ENCODE results near the gene FOXRED1.
"Not testable (repeated sequence)": the region's sequence is repeated elsewhere in the genome, so short reads cannot be mapped to it uniquely, and the experiment has no call there.

The FOXRED1 gene

DNA sequence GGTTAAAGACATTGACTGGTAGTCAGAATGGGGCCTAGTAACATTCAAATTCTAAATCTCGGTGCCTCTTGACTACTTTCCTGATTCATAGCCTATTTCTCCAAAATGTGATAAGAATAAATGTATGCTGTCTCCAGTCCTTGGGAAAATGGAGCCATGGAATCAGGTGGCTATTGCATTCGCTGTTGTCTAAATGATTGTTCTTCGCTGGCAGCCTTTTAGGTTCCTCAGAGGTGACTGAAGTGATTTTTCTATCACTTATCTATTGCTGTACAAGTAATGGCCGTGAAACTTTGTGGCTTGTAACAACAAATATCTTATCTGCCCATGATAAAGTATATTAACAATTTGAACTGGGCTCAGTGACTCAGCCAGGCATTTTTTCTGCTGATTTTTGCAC lies 15.7 kb upstream of the FOXRED1 start:
- no peaks in the 10 kb centered on the region for H3K27me3 ChIP-seq (ENCODE audit: control insufficient read depth in 1 of 2, insufficient read depth in 2 of 2, low read length in 2 of 2)
- H3K27ac ChIP-seq (ENCODE audit: low read depth, low read length) = no peak overlapping the region
- H3K4me3 ChIP-seq (ENCODE audit: low read depth in 1 of 2, low read length in 2 of 2) = no peak overlapping the region
- no peak overlapping the region for H3K9ac ChIP-seq (ENCODE audit: low read length)
- no peaks in the 10 kb centered on the region for H3K4me1 ChIP-seq (ENCODE audit: insufficient read depth, low read length)
- H3K9me3 ChIP-seq (ENCODE audit: low read length) = no peaks in the 10 kb centered on the region
- peaks cover 17% of the 10 kb centered on the region for H3K36me3 ChIP-seq (ENCODE audit: insufficient read depth, low read length)

DNA sequence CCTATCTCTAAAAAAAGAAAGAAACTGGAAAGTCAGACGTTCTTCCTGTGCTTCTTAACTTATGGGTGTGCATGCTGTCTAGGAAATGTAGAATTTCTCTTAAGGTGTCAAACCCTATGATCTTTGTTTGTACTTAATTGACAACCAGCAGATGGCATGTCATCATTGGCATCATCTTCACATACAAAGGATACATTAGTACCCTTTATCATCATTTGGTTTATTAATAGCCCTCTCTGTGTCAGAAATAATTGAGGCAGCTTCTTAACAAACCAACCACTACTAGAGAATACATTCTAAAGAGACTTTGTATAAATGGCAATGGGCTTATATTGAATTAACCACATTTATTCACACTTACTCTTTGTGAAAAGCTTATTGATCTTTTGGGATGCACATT lies 14.1 kb upstream of the FOXRED1 start:
- H3K9ac ChIP-seq (ENCODE audit: low read length) = no peak overlapping the region
- H3K9me3 ChIP-seq (ENCODE audit: low read length) = no peaks in the 10 kb centered on the region
- peaks cover 17% of the 10 kb centered on the region for H3K36me3 ChIP-seq (ENCODE audit: insufficient read depth, low read length)
- no peaks in the 10 kb centered on the region for H3K27me3 ChIP-seq (ENCODE audit: control insufficient read depth in 1 of 2, insufficient read depth in 2 of 2, low read length in 2 of 2)
- H3K4me1 ChIP-seq (ENCODE audit: insufficient read depth, low read length) = no peaks in the 10 kb centered on the region
- no peak overlapping the region for H3K27ac ChIP-seq (ENCODE audit: low read depth, low read length)
- no peak overlapping the region for H3K4me3 ChIP-seq (ENCODE audit: low read depth in 1 of 2, low read length in 2 of 2)

DNA sequence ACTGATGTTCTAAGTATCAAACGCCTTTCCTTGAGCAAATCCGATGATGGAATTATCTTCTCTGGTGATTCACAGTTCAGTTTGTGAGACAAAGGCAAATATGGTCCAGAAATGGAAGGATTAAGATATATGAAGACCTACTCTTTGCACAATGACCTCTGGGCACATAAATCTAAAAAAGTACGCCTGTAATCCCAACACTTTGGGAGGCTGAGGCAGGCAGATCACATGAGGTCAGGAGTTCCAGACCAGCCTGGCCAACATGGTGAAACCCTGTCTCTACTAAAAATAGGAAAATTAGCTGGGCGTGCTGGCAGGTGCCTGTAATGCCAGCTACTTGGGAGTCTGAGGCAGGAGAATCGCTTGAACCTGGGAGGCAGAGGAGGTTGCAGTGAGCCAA lies 13.4 kb upstream of the FOXRED1 start:
- not testable (repeated sequence) for H3K9me3 ChIP-seq (ENCODE audit: low read length); H3K4me1 ChIP-seq (ENCODE audit: insufficient read depth, low read length); H3K4me3 ChIP-seq (ENCODE audit: low read depth in 1 of 2, low read length in 2 of 2); H3K27ac ChIP-seq (ENCODE audit: low read depth, low read length); H3K9ac ChIP-seq (ENCODE audit: low read length); H3K27me3 ChIP-seq (ENCODE audit: control insufficient read depth in 1 of 2, insufficient read depth in 2 of 2, low read length in 2 of 2)
- peaks cover 17% of the 10 kb centered on the region for H3K36me3 ChIP-seq (ENCODE audit: insufficient read depth, low read length)

DNA sequence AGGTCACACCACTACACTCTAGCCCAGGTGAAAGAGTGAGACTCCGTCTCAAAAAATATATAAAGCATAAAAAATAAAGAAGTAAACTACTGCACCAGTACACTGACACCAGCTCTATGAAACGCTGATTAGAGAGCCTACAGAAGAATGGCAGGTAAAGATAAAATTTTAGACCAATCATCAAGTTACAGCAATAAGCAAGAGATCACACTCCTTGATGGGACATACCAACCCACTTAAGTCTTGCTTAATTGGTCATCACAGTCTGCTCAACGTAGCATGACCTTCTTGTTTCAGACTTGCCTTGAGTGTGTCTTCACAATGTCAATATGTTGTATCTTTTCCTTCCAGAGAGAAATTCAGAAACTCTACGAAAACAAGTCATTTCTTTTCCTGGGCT lies 12.7 kb upstream of the FOXRED1 start:
- no peak overlapping the region for H3K4me3 ChIP-seq (ENCODE audit: low read depth in 1 of 2, low read length in 2 of 2)
- H3K9ac ChIP-seq (ENCODE audit: low read length) = no peak overlapping the region
- peaks cover 17% of the 10 kb centered on the region for H3K36me3 ChIP-seq (ENCODE audit: insufficient read depth, low read length)
- H3K9me3 ChIP-seq (ENCODE audit: low read length) = no peaks in the 10 kb centered on the region
- H3K4me1 ChIP-seq (ENCODE audit: insufficient read depth, low read length) = no peaks in the 10 kb centered on the region
- no peaks in the 10 kb centered on the region for H3K27me3 ChIP-seq (ENCODE audit: control insufficient read depth in 1 of 2, insufficient read depth in 2 of 2, low read length in 2 of 2)
- H3K27ac ChIP-seq (ENCODE audit: low read depth, low read length) = no peak overlapping the region

DNA sequence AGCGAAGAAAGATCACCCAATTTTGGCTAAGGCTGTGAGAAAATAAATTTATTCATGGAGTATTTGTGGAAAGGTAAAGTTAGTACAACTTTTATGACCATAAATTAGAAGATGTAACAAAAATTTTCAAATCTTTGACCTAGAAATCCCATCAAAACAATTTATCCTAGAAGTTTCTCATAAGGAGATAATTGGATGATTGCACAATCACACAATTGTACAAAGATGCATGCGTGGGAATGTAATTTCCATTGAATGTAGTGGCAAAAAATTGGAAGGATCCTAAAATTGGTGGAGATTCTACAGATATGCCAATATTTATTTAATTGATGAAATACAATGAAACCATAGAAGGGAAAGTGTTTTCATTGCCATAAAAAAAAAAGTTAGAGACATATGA lies 11.8 kb upstream of the FOXRED1 start:
- no peaks in the 10 kb centered on the region for H3K4me1 ChIP-seq (ENCODE audit: insufficient read depth, low read length)
- no peaks in the 10 kb centered on the region for H3K9me3 ChIP-seq (ENCODE audit: low read length)
- H3K36me3 ChIP-seq (ENCODE audit: insufficient read depth, low read length) = peaks cover 20% of the 10 kb centered on the region

DNA sequence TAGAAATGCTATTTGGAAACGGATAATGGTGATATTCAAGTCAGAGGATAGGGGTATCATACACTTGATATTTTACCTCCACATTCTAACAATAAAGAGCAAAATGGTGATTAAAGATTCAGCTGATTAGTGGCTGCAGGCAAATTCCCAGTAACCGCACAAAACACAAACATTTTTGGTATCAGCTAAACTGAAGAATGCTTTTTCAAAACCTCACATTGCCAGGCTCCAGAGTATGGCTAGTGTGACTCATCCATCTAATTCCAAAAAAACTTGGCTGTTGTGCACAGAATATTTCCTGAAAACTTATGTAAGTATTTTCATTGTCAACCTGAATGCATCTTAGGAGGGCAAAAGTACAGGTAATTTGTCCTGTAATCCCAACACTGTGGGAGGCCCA lies 11.2 kb upstream of the FOXRED1 start:
- no peak overlapping the region for H3K4me3 ChIP-seq (ENCODE audit: low read depth in 1 of 2, low read length in 2 of 2)
- H3K9ac ChIP-seq (ENCODE audit: low read length) = no peak overlapping the region
- H3K9me3 ChIP-seq (ENCODE audit: low read length) = no peaks in the 10 kb centered on the region
- H3K27me3 ChIP-seq (ENCODE audit: control insufficient read depth in 1 of 2, insufficient read depth in 2 of 2, low read length in 2 of 2) = no peaks in the 10 kb centered on the region
- no peaks in the 10 kb centered on the region for H3K4me1 ChIP-seq (ENCODE audit: insufficient read depth, low read length)
- H3K27ac ChIP-seq (ENCODE audit: low read depth, low read length) = no peak overlapping the region
- H3K36me3 ChIP-seq (ENCODE audit: insufficient read depth, low read length) = peaks cover 26% of the 10 kb centered on the region

More for the DNA sequence above, 11.8 kb upstream of the FOXRED1 start:
- Histone ChIP-seq H3K27ac (ENCODE audit: low read depth, low read length) (no peak overlapping the region), H3K4me3 (ENCODE audit: low read depth in 1 of 2, low read length in 2 of 2) (no peak overlapping the region), H3K9ac (ENCODE audit: low read length) (no peak overlapping the region), H3K27me3 (ENCODE audit: control insufficient read depth in 1 of 2, insufficient read depth in 2 of 2, low read length in 2 of 2) (no peaks in the 10 kb centered on the region)

DNA sequence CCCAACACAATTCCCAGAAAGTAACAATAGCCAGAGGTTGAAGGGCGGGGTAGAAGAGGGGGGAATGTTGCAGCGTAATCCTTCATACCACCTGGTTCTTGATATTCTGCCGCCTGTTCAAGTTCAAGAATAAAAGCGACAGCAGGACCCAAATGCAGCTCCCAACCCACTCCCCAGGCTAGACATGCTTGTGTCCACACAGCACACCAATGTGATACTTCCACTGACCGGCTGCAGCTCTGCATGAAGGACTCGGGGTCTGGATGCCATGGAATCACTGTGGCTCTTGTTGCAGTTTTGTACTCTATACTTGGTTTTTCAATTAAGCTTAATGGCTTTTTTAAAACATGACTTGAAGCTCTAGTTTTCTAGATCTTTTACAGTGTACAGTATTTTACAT lies 6.7 kb upstream of the FOXRED1 start:
- Histone ChIP-seq H3K27me3 (ENCODE audit: control insufficient read depth in 1 of 2, insufficient read depth in 2 of 2, low read length in 2 of 2) (no peaks in the 10 kb centered on the region), H3K4me1 (ENCODE audit: insufficient read depth, low read length) (peaks cover 3% of the 10 kb centered on the region), H3K4me3 (ENCODE audit: low read depth in 1 of 2, low read length in 2 of 2) (no peak overlapping the region), H3K36me3 (ENCODE audit: insufficient read depth, low read length) (peaks cover 61% of the 10 kb centered on the region), H3K9me3 (ENCODE audit: low read length) (no peaks in the 10 kb centered on the region), H3K27ac (ENCODE audit: low read depth, low read length) (no peak overlapping the region), H3K9ac (ENCODE audit: low read length) (no peak overlapping the region)

DNA sequence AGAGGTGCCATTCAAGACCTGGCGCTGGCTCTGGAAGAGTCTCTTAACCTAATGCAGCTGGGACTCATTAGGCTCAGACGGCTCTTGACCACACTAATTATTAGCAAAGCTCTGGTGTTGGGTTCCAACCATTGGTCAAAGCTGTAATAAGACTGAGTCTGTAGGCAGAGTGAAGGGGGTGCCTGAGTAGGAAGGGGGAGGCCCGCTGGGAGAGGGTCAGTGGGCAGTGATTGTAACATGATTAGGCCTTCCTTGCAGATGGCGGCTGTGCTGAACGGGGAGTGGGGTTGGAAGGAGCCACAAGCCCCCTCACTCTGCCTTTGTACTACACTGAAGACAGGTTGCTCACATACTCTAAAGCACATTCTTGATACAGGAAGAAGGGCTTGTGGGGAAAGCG lies 5.5 kb upstream of the FOXRED1 start:
- Histone ChIP-seq H3K9me3 (ENCODE audit: low read length) (no peaks in the 10 kb centered on the region), H3K9ac (ENCODE audit: low read length) (no peak overlapping the region), H3K36me3 (ENCODE audit: insufficient read depth, low read length) (peaks cover 55% of the 10 kb centered on the region), H3K27me3 (ENCODE audit: control insufficient read depth in 1 of 2, insufficient read depth in 2 of 2, low read length in 2 of 2) (no peaks in the 10 kb centered on the region), H3K27ac (ENCODE audit: low read depth, low read length) (no peak overlapping the region), H3K4me1 (ENCODE audit: insufficient read depth, low read length) (peaks cover 13% of the 10 kb centered on the region), H3K4me3 (ENCODE audit: low read depth in 1 of 2, low read length in 2 of 2) (no peak overlapping the region)

DNA sequence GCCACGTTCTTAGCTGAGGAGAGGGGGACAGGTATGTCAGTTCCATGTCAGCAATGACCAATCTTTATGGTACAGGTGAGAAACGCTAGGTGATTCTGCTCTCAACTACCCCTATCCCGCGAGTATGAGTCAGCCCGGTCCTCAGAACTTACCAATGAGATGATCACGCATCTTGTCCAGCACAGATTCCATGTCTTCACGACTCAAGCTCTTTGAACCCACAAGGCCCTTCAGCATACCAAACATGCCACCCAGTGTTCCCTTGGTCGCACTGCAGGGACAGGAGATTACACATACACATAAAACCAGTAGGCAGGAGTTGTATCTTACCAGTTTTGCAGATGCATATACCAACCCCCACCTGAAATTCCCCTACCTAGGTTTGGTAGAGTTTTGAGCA lies 3.1 kb upstream of the FOXRED1 start:
- H3K36me3 ChIP-seq (ENCODE audit: insufficient read depth, low read length) = peaks cover 55% of the 10 kb centered on the region

DNA sequence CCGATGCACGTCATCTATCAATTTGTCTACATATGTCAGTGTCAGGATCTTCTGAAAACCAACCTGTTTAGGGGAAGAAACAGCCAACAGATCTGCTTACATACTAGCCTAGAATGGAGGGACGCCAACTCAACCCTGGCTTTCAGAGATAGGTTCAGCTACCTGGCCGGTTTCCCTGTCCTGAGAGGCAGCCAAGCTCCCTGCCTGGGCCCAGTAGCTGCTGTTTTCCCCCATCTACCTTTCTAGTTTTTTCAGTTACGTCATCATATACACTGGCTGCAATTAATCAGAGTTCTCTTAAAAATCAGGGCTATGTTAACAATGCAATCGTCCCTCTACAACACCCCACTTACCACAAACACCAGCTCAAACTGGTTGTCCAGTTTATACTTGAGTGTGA lies 1.3 kb upstream of the FOXRED1 start:
- Histone ChIP-seq H3K9me3 (ENCODE audit: low read length) (no peaks in the 10 kb centered on the region), H3K4me1 (ENCODE audit: insufficient read depth, low read length) (peaks cover 18% of the 10 kb centered on the region), H3K27me3 (ENCODE audit: control insufficient read depth in 1 of 2, insufficient read depth in 2 of 2, low read length in 2 of 2) (no peaks in the 10 kb centered on the region), H3K36me3 (ENCODE audit: insufficient read depth, low read length) (peaks cover 48% of the 10 kb centered on the region), H3K4me3 (ENCODE audit: low read depth in 1 of 2, low read length in 2 of 2) (peak overlapping the region; percentile 58 to 67), H3K9ac (ENCODE audit: low read length) (peak overlapping the region; percentile 41), H3K27ac (ENCODE audit: low read depth, low read length) (peak overlapping the region; percentile 57)

More for the DNA sequence above, 3.1 kb upstream of the FOXRED1 start:
- no peak overlapping the region for H3K27ac ChIP-seq (ENCODE audit: low read depth, low read length)
- H3K4me1 ChIP-seq (ENCODE audit: insufficient read depth, low read length) = peaks cover 18% of the 10 kb centered on the region
- H3K4me3 ChIP-seq (ENCODE audit: low read depth in 1 of 2, low read length in 2 of 2) = no peak overlapping the region
- no peaks in the 10 kb centered on the region for H3K27me3 ChIP-seq (ENCODE audit: control insufficient read depth in 1 of 2, insufficient read depth in 2 of 2, low read length in 2 of 2)
- H3K9ac ChIP-seq (ENCODE audit: low read length) = no peak overlapping the region
- no peaks in the 10 kb centered on the region for H3K9me3 ChIP-seq (ENCODE audit: low read length)

DNA sequence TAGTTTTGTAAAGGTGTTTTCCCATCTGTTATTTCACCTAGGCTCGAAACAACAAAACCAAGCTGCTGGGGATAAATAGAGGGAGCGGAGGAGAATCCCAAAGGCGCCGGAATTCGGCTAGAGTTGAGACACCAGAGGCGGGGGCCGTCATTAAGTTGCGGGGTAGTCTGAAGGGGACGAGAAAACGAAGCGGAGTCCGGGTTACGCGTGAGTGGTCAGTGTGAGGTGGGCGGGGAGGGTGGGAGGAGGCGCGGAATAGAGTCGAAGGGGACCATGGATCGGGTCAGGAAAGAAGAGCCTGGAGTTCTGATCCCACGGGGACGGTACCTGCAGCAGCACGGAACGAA lies 620 bp upstream of the FOXRED1 start:
- Histone ChIP-seq H3K27me3 (ENCODE audit: control insufficient read depth in 1 of 2, insufficient read depth in 2 of 2, low read length in 2 of 2) (no peaks in the 10 kb centered on the region), H3K36me3 (ENCODE audit: insufficient read depth, low read length) (peaks cover 49% of the 10 kb centered on the region), H3K4me3 (ENCODE audit: low read depth in 1 of 2, low read length in 2 of 2) (peak overlapping the region; percentile 58 to 67), H3K27ac (ENCODE audit: low read depth, low read length) (peak overlapping the region; percentile 64), H3K9me3 (ENCODE audit: low read length) (no peaks in the 10 kb centered on the region), H3K9ac (ENCODE audit: low read length) (peak overlapping the region; percentile 41), H3K4me1 (ENCODE audit: insufficient read depth, low read length) (peaks cover 18% of the 10 kb centered on the region)

DNA sequence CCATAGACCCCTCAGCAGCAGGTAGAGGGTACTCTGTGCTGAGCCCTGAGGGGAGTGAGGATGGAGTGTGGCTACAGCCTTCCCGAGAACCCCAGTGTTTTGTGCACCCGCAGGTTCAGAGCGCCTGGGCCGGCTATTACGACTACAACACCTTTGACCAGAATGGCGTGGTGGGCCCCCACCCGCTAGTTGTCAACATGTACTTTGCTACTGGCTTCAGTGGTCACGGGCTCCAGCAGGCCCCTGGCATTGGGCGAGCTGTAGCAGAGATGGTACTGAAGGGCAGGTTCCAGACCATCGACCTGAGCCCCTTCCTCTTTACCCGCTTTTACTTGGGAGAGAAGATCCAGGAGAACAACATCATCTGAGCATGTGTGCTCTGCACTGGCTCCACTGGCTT lies 8.4 kb downstream of the FOXRED1 start:
- Histone ChIP-seq H3K27me3 (ENCODE audit: control insufficient read depth in 1 of 2, insufficient read depth in 2 of 2, low read length in 2 of 2) (no peaks in the 10 kb centered on the region), H3K27ac (ENCODE audit: low read depth, low read length) (no peak overlapping the region), H3K9me3 (ENCODE audit: low read length) (no peaks in the 10 kb centered on the region), H3K9ac (ENCODE audit: low read length) (no peak overlapping the region), H3K36me3 (ENCODE audit: insufficient read depth, low read length) (peaks cover 29% of the 10 kb centered on the region), H3K4me1 (ENCODE audit: insufficient read depth, low read length) (peaks cover 7% of the 10 kb centered on the region), H3K4me3 (ENCODE audit: low read depth in 1 of 2, low read length in 2 of 2) (no peak overlapping the region)

All from muscle layer of colon (tissue), 2 donors.